T-helper 17 cell (primary cell): ENCODE measurements around the gene QSOX2. TPM values are rescaled to one million over a fixed set of nuclear protein-coding genes. Genes with fewer than 3 reads are reported as not detected.
A peak's percentile ranks its signal among the peaks of the same experiment; 100 is the strongest.
"Not testable (repeated sequence)": the region's sequence is repeated elsewhere in the genome, so short reads cannot be mapped to it uniquely, and the experiment has no call there.

Source experiments
- ATAC-seq: fragments of 150-1000 bp; cut with Tn5 transposase; 2 replicates; pipeline ENCODE4 v1.10.0; 2021; ENCODE audit warnings: mild to moderate bottlenecking, moderate library complexity
- DNase-seq, 3 donors: peaks; one replicate each; pipeline versions ENCODE4 v3.0.0 to v3.0.0-alpha.2; 2020 to 2021
- H3K9me3 ChIP-seq: one replicate; pipeline ENCODE4 v1.7.0; 2013; ENCODE audit warnings: low read length, mild to moderate bottlenecking; ENCODE audit not compliant: control insufficient read depth, poor library complexity, severe bottlenecking
- H3K27ac Mint-ChIP-seq: one replicate; pipeline ENCODE4 v1.8.0; 2022; ENCODE audit warnings: mild to moderate bottlenecking, moderate library complexity, mixed read lengths
- H3K27me3 Mint-ChIP-seq: one replicate; pipeline ENCODE4 v1.8.0; 2022; ENCODE audit warnings: mixed read lengths
- H3K36me3 Mint-ChIP-seq: one replicate; pipeline ENCODE4 v1.8.0; 2022; ENCODE audit warnings: low read depth, mixed read lengths
- H3K4me1 Mint-ChIP-seq: one replicate; pipeline ENCODE4 v1.8.0; 2022; ENCODE audit warnings: mild to moderate bottlenecking, mixed read lengths
- H3K4me3 Mint-ChIP-seq: one replicate; pipeline ENCODE4 v1.8.0; 2022; ENCODE audit warnings: mild to moderate bottlenecking, moderate library complexity, mixed read lengths
- total RNA-seq, 4 donors: library from RNA in 2 of 4; stranded (reverse) in 2 of 4; gene quantifications; one replicate each; pipeline ENCODE4 v1.2.3 and lab custom pipeline; 2022 to 2026

QSOX2 gene
- total RNA-seq, 2 donors from 2014 or later, result 12.6 to 15.5 TPM

DNA sequence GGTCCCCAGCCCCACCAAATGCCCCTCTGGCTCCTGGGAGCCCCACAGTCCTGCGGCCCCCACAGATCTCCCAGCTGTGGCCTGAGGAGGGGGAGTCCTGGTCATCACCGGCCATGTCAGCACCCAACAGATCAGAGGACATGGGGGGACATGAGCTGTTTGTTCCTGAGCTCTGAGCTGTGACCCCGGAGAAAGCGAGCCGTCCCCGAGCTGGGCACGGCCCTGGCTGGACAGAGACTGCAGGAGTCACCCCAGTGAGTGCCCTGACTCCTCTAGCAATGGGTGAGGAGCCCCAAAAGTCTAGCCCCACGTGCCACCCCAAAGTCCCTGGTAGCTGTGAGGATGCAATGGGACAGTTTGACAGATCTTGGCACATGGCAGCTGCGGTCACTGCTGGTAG lies 32.6 kb upstream of the QSOX2 start:
- Mint-ChIP-seq H3K4me3 (no peak overlapping the region), H3K4me1 (peaks cover 8% of the 10 kb centered on the region), H3K36me3 (no peaks in the 10 kb centered on the region), H3K27ac (no peak overlapping the region), H3K27me3 (peaks cover 30% of the 10 kb centered on the region)
- H3K9me3 ChIP-seq, result no peaks in the 10 kb centered on the region
- no peak for DNase-seq
- no peak for ATAC-seq

DNA sequence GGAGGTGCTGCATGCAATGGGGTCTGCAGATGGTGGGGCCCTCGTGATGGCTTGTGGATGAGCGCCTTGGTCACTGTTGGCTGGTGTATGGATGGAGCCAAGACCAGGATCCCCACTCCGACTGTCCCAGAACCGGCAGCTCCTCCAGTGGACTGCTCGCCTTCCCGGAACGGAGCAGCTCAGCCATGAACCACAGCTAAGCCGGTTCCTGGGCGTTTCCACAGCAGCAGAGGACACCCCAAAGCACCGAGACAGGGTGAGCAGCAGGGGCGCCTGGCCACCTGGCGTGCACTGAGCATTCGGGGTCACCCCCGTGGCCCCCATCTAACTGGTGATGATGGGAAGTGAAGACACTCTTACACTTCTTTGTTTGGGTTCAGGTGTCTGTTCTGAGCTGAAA lies 32.1 kb upstream of the QSOX2 start:
- DNase-seq (no peak), ATAC-seq (no peak)
- H3K4me1 Mint-ChIP-seq, result peaks cover 7% of the 10 kb centered on the region
- no peaks in the 10 kb centered on the region for H3K9me3 ChIP-seq
- H3K27ac Mint-ChIP-seq, result no peak overlapping the region
- no peak overlapping the region for H3K4me3 Mint-ChIP-seq
- H3K27me3 Mint-ChIP-seq, result peaks cover 33% of the 10 kb centered on the region
- no peaks in the 10 kb centered on the region for H3K36me3 Mint-ChIP-seq

DNA sequence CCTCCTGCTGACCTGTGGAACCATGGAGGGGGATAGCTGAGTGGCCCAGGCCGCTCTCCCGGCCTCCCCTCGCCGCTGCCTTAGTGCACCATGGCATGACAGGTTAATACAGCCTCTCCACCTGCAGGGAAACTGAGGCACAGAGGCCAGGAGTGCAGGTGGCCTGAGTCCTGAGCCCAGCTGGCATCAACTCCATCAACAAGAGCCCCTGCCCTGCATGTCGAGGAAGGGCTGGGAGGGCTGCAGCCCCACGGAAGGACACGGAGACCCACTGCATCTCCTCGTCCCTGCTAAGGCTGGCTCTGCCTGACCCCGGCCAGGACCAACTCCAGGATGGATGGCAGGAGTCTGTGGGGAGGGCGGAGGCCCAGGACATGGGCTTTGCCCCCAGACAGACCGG lies 31.1 kb upstream of the QSOX2 start:
- ATAC-seq (no peak), DNase-seq (no peak)
- Mint-ChIP-seq H3K4me1 (peaks cover 2% of the 10 kb centered on the region), H3K27me3 (peaks cover 33% of the 10 kb centered on the region), H3K4me3 (no peak overlapping the region), H3K36me3 (no peaks in the 10 kb centered on the region), H3K27ac (no peak overlapping the region)
- H3K9me3 ChIP-seq, result no peaks in the 10 kb centered on the region

- no peak for ATAC-seq
- Mint-ChIP-seq H3K27me3 (peaks cover 33% of the 10 kb centered on the region), H3K36me3 (no peaks in the 10 kb centered on the region), H3K27ac (no peak overlapping the region), H3K4me1 (peaks cover 2% of the 10 kb centered on the region), H3K4me3 (no peak overlapping the region)
- no peak for DNase-seq
- H3K9me3 ChIP-seq, result no peaks in the 10 kb centered on the region
Measured at GRCh38 chr9:136275655-136276429, 30.2 kb upstream of the QSOX2 start.

DNA sequence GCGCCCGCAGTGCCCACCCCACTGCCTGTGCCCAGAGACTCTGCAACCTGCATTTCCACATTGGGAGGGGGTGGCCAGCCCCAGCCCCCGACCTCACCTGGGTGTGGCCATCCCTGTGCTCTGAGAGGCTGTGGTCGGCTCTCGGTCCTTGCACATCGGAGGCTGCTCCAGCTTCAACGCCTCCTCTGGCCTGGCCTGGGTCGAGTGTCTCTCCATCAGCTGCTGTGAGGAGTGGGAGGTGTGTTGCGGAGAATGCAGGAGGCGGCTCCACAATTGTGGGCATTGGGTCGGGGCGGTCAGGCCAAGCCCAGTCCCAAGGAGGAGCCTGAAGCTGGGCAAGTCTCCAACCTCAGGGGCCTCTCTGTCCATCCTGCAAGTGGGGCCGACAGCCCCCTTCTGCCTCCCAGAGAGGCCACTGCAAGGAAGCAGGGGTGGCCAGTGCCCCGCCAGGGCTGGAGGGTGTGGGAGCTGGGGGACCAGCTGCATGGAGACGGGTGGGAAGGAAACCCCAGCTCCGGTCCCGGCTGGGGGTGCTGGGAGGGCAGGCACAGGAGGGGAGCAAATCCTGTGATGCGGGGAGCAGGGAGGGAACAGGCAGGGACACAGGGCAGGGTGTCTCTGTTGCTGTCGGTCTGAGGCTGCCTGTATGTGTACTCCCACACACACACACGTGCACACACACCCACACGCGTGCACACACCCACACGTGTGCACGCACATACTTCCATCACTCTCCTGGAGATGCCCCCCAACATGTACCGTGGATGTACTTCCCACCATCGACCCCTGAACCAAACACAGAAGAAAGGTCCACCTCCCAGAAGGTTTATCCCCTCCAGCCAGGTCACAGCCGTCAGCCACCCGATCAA lies 29.4 kb upstream of the QSOX2 start:
- Mint-ChIP-seq H3K27me3 (peaks cover 33% of the 10 kb centered on the region), H3K4me3 (no peak overlapping the region), H3K27ac (no peak overlapping the region), H3K36me3 (no peaks in the 10 kb centered on the region), H3K4me1 (peaks cover 2% of the 10 kb centered on the region)
- H3K9me3 ChIP-seq, result no peaks in the 10 kb centered on the region
- ATAC-seq (no peak), DNase-seq (no peak)

- no peaks in the 10 kb centered on the region for H3K36me3 Mint-ChIP-seq
- no peak for DNase-seq
- H3K27ac Mint-ChIP-seq, result no peak overlapping the region
- peaks cover 33% of the 10 kb centered on the region for H3K27me3 Mint-ChIP-seq
- no peak for ATAC-seq
- H3K4me1 Mint-ChIP-seq, result peaks cover 2% of the 10 kb centered on the region
- H3K4me3 Mint-ChIP-seq, result no peak overlapping the region
- H3K9me3 ChIP-seq, result no peaks in the 10 kb centered on the region
Measured at GRCh38 chr9:136273921-136274785, 28.5 kb upstream of the QSOX2 start.

DNA sequence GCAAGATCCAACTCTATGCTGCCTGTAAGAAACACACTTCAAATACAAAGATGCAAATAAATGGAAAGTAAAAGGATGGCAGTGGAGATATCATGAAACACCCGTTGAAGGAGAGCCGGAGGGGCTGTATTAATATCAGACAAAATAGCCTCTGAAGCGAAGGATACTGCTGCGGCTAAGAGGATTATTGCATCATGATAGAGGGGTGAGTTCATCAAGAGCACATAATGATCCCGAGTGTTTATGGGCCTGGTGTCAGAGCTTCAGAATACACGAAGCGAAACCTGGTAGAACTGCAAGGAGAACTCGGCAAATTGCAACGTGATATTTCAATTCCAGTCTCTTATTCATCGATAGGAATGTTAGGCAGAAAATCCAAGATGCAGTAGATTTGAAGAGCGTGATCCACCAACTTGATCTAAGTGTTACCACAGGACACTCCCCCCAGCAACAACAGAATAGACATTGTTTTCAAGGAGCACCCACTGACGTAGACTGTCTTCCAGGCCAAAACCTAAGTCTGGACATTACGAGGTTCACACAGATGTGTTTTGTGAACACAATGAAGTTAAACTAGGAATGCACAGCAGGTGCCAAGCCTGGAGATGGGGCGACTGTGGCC lies 27.7 kb upstream of the QSOX2 start:
- Mint-ChIP-seq H3K27ac (no peak overlapping the region), H3K4me1 (peaks cover 2% of the 10 kb centered on the region), H3K4me3 (no peak overlapping the region), H3K27me3 (peaks cover 30% of the 10 kb centered on the region), H3K36me3 (no peaks in the 10 kb centered on the region)
- ATAC-seq (no peak), DNase-seq (no peak)
- H3K9me3 ChIP-seq, result no peaks in the 10 kb centered on the region

GRCh38 chr9:136270173-136270705 lies 24.6 kb upstream of the QSOX2 start:
- H3K9me3 ChIP-seq, result no peaks in the 10 kb centered on the region
- DNase-seq, result no peak
- Mint-ChIP-seq H3K4me3 (no peak overlapping the region), H3K27me3 (peaks cover 10% of the 10 kb centered on the region), H3K36me3 (no peaks in the 10 kb centered on the region), H3K4me1 (peaks cover 5% of the 10 kb centered on the region), H3K27ac (no peak overlapping the region)
- no peak for ATAC-seq

- DNase-seq (no peak), ATAC-seq (no peak)
- peaks cover 9% of the 10 kb centered on the region for H3K27me3 Mint-ChIP-seq
- no peaks in the 10 kb centered on the region for H3K9me3 ChIP-seq
- no peaks in the 10 kb centered on the region for H3K36me3 Mint-ChIP-seq
- no peak overlapping the region for H3K4me3 Mint-ChIP-seq
- H3K4me1 Mint-ChIP-seq, result peaks cover 5% of the 10 kb centered on the region
- H3K27ac Mint-ChIP-seq, result no peak overlapping the region
Measured at GRCh38 chr9:136268735-136269134, 23.1 kb upstream of the QSOX2 start.

GRCh38 chr9:136268318-136268717 lies 22.7 kb upstream of the QSOX2 start:
- Mint-ChIP-seq H3K4me1 (peaks cover 4% of the 10 kb centered on the region), H3K4me3 (no peak overlapping the region), H3K27me3 (peaks cover 5% of the 10 kb centered on the region), H3K36me3 (no peaks in the 10 kb centered on the region), H3K27ac (no peak overlapping the region)
- DNase-seq, result no peak
- no peak for ATAC-seq
- H3K9me3 ChIP-seq, result no peaks in the 10 kb centered on the region

DNA sequence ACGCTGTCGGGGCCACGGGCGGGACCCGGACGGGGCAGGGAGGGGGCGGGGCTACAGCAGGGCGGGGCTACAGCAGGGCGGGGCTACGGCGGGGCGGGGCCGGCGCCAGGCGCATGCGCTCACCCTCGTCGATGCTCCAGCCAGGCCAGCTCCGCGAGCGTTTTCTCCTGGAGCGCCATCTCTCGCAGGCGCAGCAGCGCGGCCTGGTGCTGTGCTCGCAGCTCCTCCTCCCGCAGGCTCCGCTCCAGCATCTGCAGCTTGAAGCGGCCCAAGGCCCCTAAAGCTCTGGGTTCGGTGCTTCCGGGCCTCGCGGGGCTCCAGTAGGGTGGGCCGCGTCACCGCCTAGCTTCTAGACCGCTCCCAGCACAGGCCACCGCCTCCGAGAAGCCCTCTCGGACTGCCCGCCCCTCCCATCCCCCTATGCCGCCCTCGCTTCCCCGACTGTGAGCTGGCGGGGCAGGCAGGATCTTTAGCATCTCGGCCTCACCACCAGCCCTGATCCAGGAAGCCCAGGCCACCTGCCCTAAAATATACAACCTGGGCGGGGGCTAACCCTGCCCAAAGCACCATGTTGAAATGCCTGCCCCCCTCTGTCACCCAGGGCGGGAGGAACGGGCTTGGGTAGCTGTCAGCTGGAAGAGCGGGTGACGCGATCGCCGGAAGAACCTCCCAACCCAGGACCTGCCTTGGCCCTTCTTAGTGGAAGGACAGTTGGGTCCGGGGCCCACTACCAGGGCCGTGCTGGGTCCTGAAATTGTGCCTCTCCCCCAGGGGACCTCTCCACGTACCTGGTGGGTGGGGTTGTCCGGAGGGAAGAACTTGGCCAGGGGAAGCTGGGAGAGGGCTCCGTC lies 21.9 kb upstream of the QSOX2 start:
- peak overlapping the region; percentile 51 for H3K27ac Mint-ChIP-seq
- peaks cover 4% of the 10 kb centered on the region for H3K4me1 Mint-ChIP-seq
- DNase-seq (peak; percentile 68 to 82 (median 80)), ATAC-seq (peak; percentile 96)
- peak overlapping the region; percentile 81 for H3K4me3 Mint-ChIP-seq
- no peaks in the 10 kb centered on the region for H3K9me3 ChIP-seq
- H3K27me3 Mint-ChIP-seq, result no peaks in the 10 kb centered on the region
- H3K36me3 Mint-ChIP-seq, result no peaks in the 10 kb centered on the region

DNA sequence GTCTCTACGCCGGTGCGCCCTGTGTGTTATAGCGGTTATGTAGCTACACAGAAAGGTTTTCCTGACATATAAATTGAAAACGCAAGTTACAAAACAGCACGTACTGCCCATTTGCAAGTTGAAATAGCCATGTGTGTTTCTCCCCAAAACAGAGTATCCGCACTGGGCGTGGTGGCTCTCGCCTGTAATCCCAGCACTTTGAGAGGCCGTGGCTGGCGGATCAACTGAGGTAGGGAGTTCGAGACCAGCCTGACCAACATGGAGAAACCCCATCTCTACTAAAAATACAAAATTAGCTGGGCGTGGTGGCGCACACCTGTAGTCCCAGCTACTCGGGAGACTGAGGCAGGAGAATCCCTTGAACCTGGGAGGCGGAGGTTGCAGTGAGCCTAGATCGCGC lies 21.0 kb upstream of the QSOX2 start:
- not testable (repeated sequence) for H3K36me3 Mint-ChIP-seq, H3K4me1 Mint-ChIP-seq, H3K9me3 ChIP-seq, ATAC-seq, H3K27me3 Mint-ChIP-seq, DNase-seq
- Mint-ChIP-seq H3K4me3 (peak overlapping the region; percentile 81), H3K27ac (peak overlapping the region; percentile 69)
